Upper lobe of right lung (tissue), 1 donor: Measurements from ENCODE around the gene EPB42. TPM values are rescaled to one million over a fixed set of nuclear protein-coding genes. Genes with fewer than 3 reads are reported as not detected.

Experiments used
- ATAC-seq: fragments of 200-7000 bp; cut with Tn5 transposase; one replicate; pipeline ENCODE4 v1.9.1; 2020; ENCODE audit warnings: mild to moderate bottlenecking, moderate library complexity
- DNase-seq: peaks from one replicate; pipeline ENCODE4 v3.0.0-alpha.2; 2020
- H3K27ac ChIP-seq: fragments of 200-600 bp; one replicate; pipeline ENCODE4 v1.8.0; 2022
- H3K27me3 ChIP-seq: fragments of 200-600 bp; one replicate; pipeline ENCODE4 v1.8.0; 2022; ENCODE audit warnings: mild to moderate bottlenecking
- H3K36me3 ChIP-seq: fragments of 200-600 bp; one replicate; pipeline ENCODE4 v1.8.0; 2022
- H3K4me1 ChIP-seq: fragments of 200-600 bp; one replicate; pipeline ENCODE4 v1.8.0; 2022
- H3K4me3 ChIP-seq: fragments of 200-600 bp; one replicate; pipeline ENCODE4 v1.8.0; 2022; ENCODE audit warnings: mild to moderate bottlenecking
- H3K9me3 ChIP-seq: fragments of 200-600 bp; one replicate; pipeline ENCODE4 v1.8.0; 2022
- CTCF ChIP-seq: fragments of 200-600 bp; IDR thresholded peaks from one replicate; pipeline ENCODE4 v1.8.0; 2022; ENCODE audit warnings: antibody characterized with exemption
- intact Hi-C: fragments of 100-400 bp; cut with DNase I; formaldehyde crosslinking; loops from one replicate; pipeline ENCODE4 v1.11.0; 2022
- total RNA-seq: library from RNA; stranded (reverse); fragmentation: NEBNext Ultra II Directional; extraction: Animal tissue kit (Norgen Biotek cat#: 25700); gene quantifications from one replicate; pipeline ENCODE4 v1.2.1, GENCODE V29; 2021
- donor health status: DM: no; HTN: yes; CAD: no; lungs with severe emphysema.

EPB42 gene
- total RNA-seq, 1 donor from 2014 or later, result not detected

- TF ChIP-seq CTCF, result no peak
- H3K9me3 ChIP-seq, result no peaks in the 10 kb centered on the region
- no peak overlapping the region for H3K27ac ChIP-seq
- no peaks in the 10 kb centered on the region for H3K4me1 ChIP-seq
- DNase-seq (no peak), ATAC-seq (peak; percentile 48)
- H3K36me3 ChIP-seq, result no peaks in the 10 kb centered on the region
- intact Hi-C loops, result no loop called here
- H3K27me3 ChIP-seq, result no peaks in the 10 kb centered on the region
- no peak overlapping the region for H3K4me3 ChIP-seq
These were observed 20.3 kb upstream of the EPB42 start for GRCh38 chr15:43241100-43241499.

- intact Hi-C loops, result no loop called here
- no peak overlapping the region for H3K27ac ChIP-seq
- no peak for DNase-seq
- H3K4me1 ChIP-seq, result no peaks in the 10 kb centered on the region
- no peaks in the 10 kb centered on the region for H3K27me3 ChIP-seq
- ATAC-seq, result no peak
- no peaks in the 10 kb centered on the region for H3K9me3 ChIP-seq
- no peaks in the 10 kb centered on the region for H3K36me3 ChIP-seq
- no peak overlapping the region for H3K4me3 ChIP-seq
- TF ChIP-seq CTCF, result no peak
These were observed 19.1 kb upstream of the EPB42 start for GRCh38 chr15:43239732-43240491.

- DNase-seq (no peak), ATAC-seq (peak; percentile 41)
- Histone ChIP-seq H3K36me3 (no peaks in the 10 kb centered on the region), H3K4me1 (no peaks in the 10 kb centered on the region), H3K27ac (no peak overlapping the region), H3K4me3 (no peak overlapping the region), H3K9me3 (no peaks in the 10 kb centered on the region), H3K27me3 (no peaks in the 10 kb centered on the region)
- intact Hi-C loops, result no loop called here
- TF ChIP-seq CTCF, result no peak
These were observed 17.9 kb upstream of the EPB42 start for GRCh38 chr15:43238671-43239131.

GRCh38 chr15:43237842-43238470 lies 17.1 kb upstream of the EPB42 start:
- ATAC-seq (no peak), DNase-seq (no peak)
- Histone ChIP-seq H3K27ac (no peak overlapping the region), H3K27me3 (no peaks in the 10 kb centered on the region), H3K9me3 (no peaks in the 10 kb centered on the region), H3K4me1 (no peaks in the 10 kb centered on the region), H3K4me3 (no peak overlapping the region), H3K36me3 (no peaks in the 10 kb centered on the region)
- intact Hi-C loops, result no loop called here
- no peak for TF ChIP-seq CTCF

- Histone ChIP-seq H3K27me3 (no peaks in the 10 kb centered on the region), H3K4me1 (no peaks in the 10 kb centered on the region), H3K27ac (no peak overlapping the region), H3K9me3 (no peaks in the 10 kb centered on the region), H3K4me3 (no peak overlapping the region), H3K36me3 (no peaks in the 10 kb centered on the region)
- intact Hi-C loops, result no loop called here
- no peak for TF ChIP-seq CTCF
- ATAC-seq (no peak), DNase-seq (no peak)
These were observed 14.7 kb upstream of the EPB42 start for GRCh38 chr15:43235536-43235935.
